SH-SY5Y (cell line): Measurements from ENCODE around the gene YIPF5.

Source experiments
- GATA2 ChIP-seq: IDR thresholded peaks from 2 replicates; pipeline ENCODE4 v1.6.1; 2011; ENCODE audit warnings: mild to moderate bottlenecking, low read depth, low read length
- GATA3 ChIP-seq: IDR thresholded peaks from 2 replicates; pipeline ENCODE4 v1.6.1; 2011; ENCODE audit warnings: low read depth, mild to moderate bottlenecking, low read length, moderate library complexity

Gene YIPF5

DNA sequence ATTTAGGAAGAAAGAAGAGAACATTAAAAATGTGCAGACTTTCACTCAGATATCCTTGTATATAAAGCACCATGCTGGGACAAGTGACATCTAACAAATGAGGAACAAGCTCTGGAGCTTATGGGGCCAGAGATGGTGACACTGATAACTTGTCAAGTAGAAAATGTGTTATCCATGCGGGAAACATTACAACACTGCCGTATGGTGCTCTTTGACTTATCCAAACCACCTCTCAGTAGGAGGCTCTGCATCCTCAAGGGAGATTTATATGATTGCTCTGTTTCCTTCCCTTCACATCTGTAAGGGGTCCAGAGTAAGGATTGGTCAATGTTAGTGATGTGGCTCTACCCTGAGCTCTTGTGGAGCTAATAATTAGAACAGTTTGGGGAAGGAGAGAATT, 23.7 kb upstream of the YIPF5 start:
- TF ChIP-seq GATA3: no peak

- no peak for TF ChIP-seq GATA3
- TF ChIP-seq GATA2: no peak
Measured at GRCh38 chr5:144192661-144193060, 22.2 kb upstream of the YIPF5 start.

- no peak for TF ChIP-seq GATA3
Measured at GRCh38 chr5:144191998-144192397, 21.5 kb upstream of the YIPF5 start.

DNA sequence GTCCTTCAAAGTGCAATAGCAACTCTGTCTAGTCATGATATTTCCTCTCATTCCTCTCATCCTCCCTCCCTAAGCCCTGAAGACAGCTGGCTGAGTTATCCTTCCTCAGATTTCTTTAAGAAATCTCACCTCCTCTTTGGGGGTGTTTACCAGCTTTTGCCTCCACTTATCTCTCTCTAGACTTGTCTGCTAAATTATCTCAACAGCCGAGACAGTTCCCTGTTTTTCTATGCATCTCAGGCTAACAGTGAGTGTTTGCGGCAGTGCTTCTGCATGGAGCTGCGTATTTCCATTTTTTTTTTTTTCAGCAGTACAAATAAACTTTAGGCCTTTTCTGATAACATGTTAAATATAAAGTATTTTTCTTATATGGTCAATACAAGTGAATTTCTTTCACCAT, 21.1 kb upstream of the YIPF5 start:
- no peak for TF ChIP-seq GATA3
- no peak for TF ChIP-seq GATA2

GRCh38 chr5:144189800-144190429, 19.5 kb upstream of the YIPF5 start:
- TF ChIP-seq GATA3 (no peak), GATA2 (peak; percentile 12; the same call in 1 of the 2 replicates)

GRCh38 chr5:144187699-144188294, 17.3 kb upstream of the YIPF5 start:
- TF ChIP-seq GATA3: no peak
- peak; percentile 54 for TF ChIP-seq GATA2

DNA sequence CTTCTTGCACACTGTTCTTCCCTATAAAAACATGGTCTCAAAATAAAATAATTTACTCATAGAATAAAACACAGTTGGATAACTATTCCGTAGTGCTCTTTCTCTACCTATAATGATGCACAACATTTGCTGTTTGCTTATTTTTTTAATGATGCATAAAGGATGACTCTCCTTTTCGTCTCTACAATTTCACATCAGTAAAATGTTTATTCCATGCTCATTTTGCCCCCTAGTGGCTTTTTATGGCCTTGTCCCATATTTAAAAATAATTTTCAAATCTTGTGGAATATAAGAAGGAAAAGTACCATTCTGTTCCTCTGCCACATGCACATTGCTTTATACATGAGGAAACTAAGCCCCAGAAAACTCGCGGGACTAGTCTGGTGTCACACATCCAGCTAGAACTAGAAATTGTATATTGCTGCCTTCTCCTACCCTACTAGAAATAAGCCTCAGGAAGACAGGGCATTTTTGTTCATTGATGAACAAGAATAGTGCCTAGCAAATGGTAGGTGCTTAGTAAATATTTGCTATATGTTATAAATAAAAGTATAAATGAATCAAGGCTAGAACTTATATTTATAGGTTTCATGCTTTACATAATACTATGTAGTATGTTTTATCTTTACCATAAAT, 12.9 kb upstream of the YIPF5 start:
- no peak for TF ChIP-seq GATA3
- TF ChIP-seq GATA2: no peak

GRCh38 chr5:144179226-144179625, 8.8 kb upstream of the YIPF5 start:
- TF ChIP-seq GATA2 (no peak), GATA3 (no peak)

- TF ChIP-seq GATA2: no peak
- TF ChIP-seq GATA3: no peak
Measured at GRCh38 chr5:144177548-144177947, 7.1 kb upstream of the YIPF5 start.

DNA sequence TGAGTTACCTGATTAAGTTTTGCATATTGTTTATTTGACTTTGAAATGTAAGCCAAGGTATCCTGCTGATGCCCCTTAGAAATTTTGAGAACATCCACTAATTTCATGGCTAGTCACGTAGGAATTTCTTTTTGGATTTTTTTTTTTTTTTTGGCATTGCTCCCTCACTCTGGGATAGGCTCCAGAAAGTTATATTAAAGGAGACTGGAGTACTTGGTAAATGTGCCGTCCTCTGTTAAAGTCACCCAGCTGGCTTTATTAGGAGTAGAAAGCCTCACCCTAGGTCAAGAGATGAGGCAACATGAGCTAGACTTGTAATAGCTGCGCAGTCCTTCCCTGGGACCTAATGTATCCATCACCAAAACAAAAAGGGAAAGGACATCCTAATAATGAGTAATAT, 3.3 kb upstream of the YIPF5 start:
- TF ChIP-seq GATA2 (no peak), GATA3 (no peak)

DNA sequence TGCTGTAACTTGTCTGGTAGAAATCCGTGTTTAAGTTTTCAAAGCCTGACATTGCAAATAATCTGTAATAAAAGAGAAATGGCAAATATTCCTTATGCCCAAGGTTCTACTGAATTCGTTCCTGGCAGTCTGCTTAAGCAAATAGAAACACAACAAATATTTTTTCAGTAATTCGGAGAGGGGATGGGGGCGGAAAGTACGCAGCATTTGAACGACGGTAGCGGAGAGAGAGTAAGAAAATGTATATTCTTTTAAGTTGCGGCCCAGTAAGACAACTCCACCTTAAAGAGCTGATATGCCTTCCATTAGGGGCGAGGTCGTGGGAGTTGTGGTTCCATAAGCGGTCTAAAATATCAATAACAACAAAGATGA, 569 bp downstream of the YIPF5 start:
- no peak for TF ChIP-seq GATA2
- TF ChIP-seq GATA3: no peak

DNA sequence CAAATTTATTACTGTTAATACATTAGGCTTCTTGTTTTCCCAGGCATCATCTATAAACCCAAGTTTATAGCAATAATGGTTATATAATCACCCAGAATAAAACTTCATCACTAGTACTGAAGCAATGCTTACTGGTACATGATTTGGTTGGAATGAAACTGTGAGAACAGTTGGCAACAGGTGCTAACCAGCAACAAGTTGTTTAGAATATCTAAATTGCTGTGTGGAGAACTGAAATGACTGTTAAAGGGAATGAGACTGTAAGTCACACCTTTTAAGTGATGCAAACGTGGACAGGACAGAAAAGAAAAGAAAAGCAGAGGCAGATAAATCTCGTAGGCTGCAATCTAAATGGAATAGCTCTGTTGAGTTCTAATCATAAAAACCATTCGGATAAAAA, 2.5 kb downstream of the YIPF5 start:
- TF ChIP-seq GATA2 (no peak), GATA3 (no peak)

GRCh38 chr5:144166696-144167095, 3.8 kb downstream of the YIPF5 start:
- no peak for TF ChIP-seq GATA3
- TF ChIP-seq GATA2: no peak

DNA sequence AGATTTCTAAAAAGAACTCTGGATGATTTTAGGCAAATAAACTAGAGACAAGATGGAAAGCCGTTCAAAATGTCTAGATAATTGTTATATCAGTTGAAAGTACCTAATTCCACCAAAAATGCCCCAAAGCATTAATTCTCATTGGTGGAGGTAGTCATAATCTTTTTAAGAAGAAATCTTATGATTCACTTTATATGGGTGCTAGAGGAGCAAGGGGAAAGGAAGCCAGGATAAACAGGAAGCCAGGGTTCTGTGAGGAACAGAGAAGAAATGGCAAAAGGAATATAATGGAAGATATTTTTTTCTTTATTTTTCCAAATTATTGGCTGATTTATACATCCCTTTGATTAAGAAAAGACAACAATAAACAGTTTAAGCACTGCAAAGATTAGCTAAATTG, 7.8 kb downstream of the YIPF5 start:
- TF ChIP-seq GATA3 (no peak), GATA2 (no peak)

GRCh38 chr5:144156767-144157171, 13.7 kb downstream of the YIPF5 start:
- TF ChIP-seq GATA2: no peak
